ENCODE measurements around the gene NEU2. TPM values are rescaled to one million over a fixed set of nuclear protein-coding genes. Genes with fewer than 3 reads are reported as not detected.

NEU2 gene
- total RNA-seq, 1 donor from 2014 or later, result not detected

- H3K27ac Mint-ChIP-seq, result no peak overlapping the region
- TF ChIP-seq CTCF (IDR thresholded peaks at IDR 0.05), result no peak
- DNase-seq (no peak), ATAC-seq (ENCODE audit: low read depth) (no peak)
- H3K4me1 Mint-ChIP-seq, result no peaks in the 10 kb centered on the region
- intact Hi-C loops (cut with micrococcal nuclease), result loop anchor here (1.0 to 2.0 kb wide), 3 partner anchors 176 to 423 kb away; partner anchors contain the start of gene ATG16L1
- CTCF ChIA-PET, result interaction anchor here (0.6 to 1.6 kb wide), 11 partner anchors 18 to 270 kb away, joined by 3 to 6 read pairs (median 4); no protein-coding TSS in a partner anchor
- no peaks in the 10 kb centered on the region for H3K27me3 Mint-ChIP-seq
- POLR2A ChIA-PET, result interaction anchor here (0.9 kb wide), 1 partner anchor 71 kb away, joined by 3 read pairs; no protein-coding TSS in a partner anchor
- H3K36me3 Mint-ChIP-seq (ENCODE audit: low read depth), result no peaks in the 10 kb centered on the region
- no peak overlapping the region for H3K4me3 Mint-ChIP-seq
- no peaks in the 10 kb centered on the region for H3K9me3 Mint-ChIP-seq
Measured at GRCh38 chr2:233029321-233029720, 3.2 kb upstream of the NEU2 start.

- DNase-seq (no peak), ATAC-seq (ENCODE audit: low read depth) (no peak)
- Mint-ChIP-seq H3K9me3 (no peaks in the 10 kb centered on the region), H3K36me3 (ENCODE audit: low read depth) (no peaks in the 10 kb centered on the region), H3K4me3 (no peak overlapping the region), H3K27me3 (no peaks in the 10 kb centered on the region), H3K4me1 (no peaks in the 10 kb centered on the region), H3K27ac (no peak overlapping the region)
- no peak for TF ChIP-seq CTCF (IDR thresholded peaks at IDR 0.05)
- intact Hi-C loops (cut with micrococcal nuclease), result no loop called here
- CTCF ChIA-PET, result interaction anchor here (0.6 kb wide), 1 partner anchor 29 kb away, joined by 3 read pairs; the partner anchor contains the start of gene INPP5D
- POLR2A ChIA-PET, result no interaction called here
Measured at GRCh38 chr2:233031556-233032500, 644 bp upstream of the NEU2 start.

- Mint-ChIP-seq H3K36me3 (ENCODE audit: low read depth) (no peaks in the 10 kb centered on the region), H3K9me3 (no peaks in the 10 kb centered on the region), H3K27me3 (no peaks in the 10 kb centered on the region), H3K27ac (no peak overlapping the region), H3K4me3 (no peak overlapping the region), H3K4me1 (no peaks in the 10 kb centered on the region)
- ATAC-seq (ENCODE audit: low read depth) (no peak), DNase-seq (no peak)
- POLR2A ChIA-PET, result no interaction called here
- TF ChIP-seq CTCF (IDR thresholded peaks at IDR 0.05), result no peak
- CTCF ChIA-PET, result no interaction called here
- intact Hi-C loops (cut with micrococcal nuclease), result no loop called here
Measured at GRCh38 chr2:233033672-233034071, 1.2 kb downstream of the NEU2 start.

GRCh38 chr2:233034091-233034882 lies 1.8 kb downstream of the NEU2 start:
- CTCF ChIA-PET, result no interaction called here

More at GRCh38 chr2:233034091-233034882, 1.8 kb downstream of the NEU2 start:
- no peaks in the 10 kb centered on the region for H3K4me1 Mint-ChIP-seq
- intact Hi-C loops (cut with micrococcal nuclease), result no loop called here
- ATAC-seq (ENCODE audit: low read depth) (no peak), DNase-seq (no peak)
- no peaks in the 10 kb centered on the region for H3K27me3 Mint-ChIP-seq
- H3K4me3 Mint-ChIP-seq, result no peak overlapping the region
- POLR2A ChIA-PET, result no interaction called here
- no peak overlapping the region for H3K27ac Mint-ChIP-seq
- H3K36me3 Mint-ChIP-seq (ENCODE audit: low read depth), result no peaks in the 10 kb centered on the region
- no peaks in the 10 kb centered on the region for H3K9me3 Mint-ChIP-seq
- no peak for TF ChIP-seq CTCF (IDR thresholded peaks at IDR 0.05)
